Pons (tissue), 1 donor: ENCODE results near the gene VNN1.
A peak's percentile ranks its signal among the peaks of the same experiment; 100 is the strongest.

Experiments
- DNase-seq: peaks from one replicate; pipeline ENCODE4 v3.0.0-alpha.2; 2016; ENCODE audit warnings: low spot score

Gene VNN1

GRCh38 chr6:132713352-132714134 lies at the start of gene VNN1:
VNN1 (minus strand) TSS chr6:132714055; CDS start chr6:132714035, 20 bp downstream.
- DNase-seq, result peak; percentile 68

GRCh38 chr6:132763269-132763668 lies 49.4 kb upstream of the VNN1 start:
- peak; percentile 30 for DNase-seq

DNA sequence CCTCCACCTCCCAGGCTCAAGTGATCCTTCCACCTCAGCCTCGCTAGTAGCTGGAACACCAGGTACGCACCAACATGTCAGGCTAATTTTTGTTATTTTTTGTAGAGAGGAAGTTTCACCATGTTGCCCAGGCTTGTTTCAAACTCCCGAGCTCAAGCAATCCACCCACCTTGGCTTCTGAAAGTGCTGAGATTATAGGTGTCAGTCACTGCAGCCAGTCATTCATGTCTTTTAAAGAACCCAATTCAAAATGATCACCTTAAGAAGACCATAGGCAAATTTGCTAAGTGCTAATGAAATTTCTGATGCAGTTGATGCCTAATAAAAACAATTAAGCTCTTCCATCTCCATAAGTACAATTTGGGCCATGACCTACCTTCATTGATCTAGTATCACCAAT lies 46.4 kb upstream of the VNN1 start:
- DNase-seq, result no peak

DNA sequence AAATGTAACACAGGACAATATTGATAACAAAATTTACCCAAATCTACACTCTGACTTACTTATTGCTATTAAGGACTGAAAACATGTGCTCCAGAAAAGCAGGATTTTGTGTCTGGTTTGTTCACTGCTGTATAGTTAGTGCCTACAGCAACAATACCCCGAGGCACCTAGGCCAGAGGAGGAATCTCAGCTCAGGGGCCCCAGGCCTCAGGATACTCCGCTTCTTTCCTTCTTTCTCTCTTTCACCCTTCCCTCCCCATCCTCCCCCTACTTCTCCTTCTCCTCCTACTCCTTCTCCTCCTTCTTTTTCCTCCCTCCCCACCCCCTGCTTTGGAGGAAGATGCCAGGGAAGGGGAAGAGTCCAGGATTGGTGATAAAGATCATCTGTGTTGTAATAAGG lies 44.8 kb upstream of the VNN1 start:
- DNase-seq, result no peak

- no peak for DNase-seq
Measured at GRCh38 chr6:132752255-132752654, 38.4 kb upstream of the VNN1 start.

- no peak for DNase-seq
Measured at GRCh38 chr6:132751828-132752227, 38.0 kb upstream of the VNN1 start.

DNA sequence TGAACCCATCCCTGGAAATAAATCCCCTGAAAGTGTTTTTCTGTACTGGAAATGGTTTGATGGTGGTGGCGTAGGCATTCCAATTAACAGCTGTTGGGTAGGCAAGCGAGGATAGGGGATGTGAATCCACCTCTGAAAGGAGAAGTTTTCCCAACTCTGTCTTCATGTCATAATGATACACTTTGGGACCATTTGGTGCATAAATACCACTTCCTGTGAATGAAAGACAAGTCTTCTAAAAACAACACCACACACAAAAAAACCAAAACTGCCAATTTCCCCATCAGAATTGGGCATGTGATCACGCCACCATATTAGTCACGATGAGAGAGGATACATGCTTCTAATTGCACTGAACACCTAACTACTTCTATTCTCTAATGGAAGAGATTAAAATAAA lies 37.5 kb upstream of the VNN1 start:
- no peak for DNase-seq

DNA sequence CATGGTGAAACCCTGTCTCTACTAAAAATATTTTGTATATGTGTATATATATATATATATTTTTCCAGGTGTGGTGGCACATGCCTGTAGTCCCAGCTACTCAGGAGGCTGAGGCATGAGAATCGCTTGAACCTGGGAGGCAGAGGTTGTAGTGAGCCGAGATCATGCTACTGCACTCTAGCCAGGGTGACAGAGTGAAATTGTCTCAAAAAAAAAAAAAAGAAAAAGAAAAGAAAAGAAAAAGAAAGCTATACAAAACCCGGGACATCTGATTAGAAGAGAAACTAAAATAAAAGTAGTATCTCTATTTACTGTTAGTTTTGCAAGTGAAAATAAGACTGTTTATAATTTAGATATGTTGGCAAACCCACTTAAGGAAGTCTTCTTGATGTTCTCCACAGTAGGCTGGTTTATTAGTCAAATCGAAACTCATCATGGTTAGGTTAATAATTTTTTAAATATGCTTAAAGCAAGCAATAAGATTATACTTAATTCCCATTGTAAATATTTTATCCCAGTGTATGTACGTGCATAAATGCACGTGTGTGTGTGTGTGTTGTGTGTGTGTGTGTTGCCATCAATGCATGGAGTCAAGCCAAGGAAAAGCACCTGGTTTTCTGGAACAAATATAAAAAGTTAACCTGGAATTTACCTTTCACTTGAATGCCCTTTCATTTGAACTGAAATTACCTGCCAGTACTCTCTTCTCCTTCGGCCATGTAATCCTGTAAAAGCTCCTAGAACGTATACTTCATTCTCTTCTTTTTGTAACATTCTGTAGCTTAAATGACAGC lies 36.8 kb upstream of the VNN1 start:
- DNase-seq, result no peak

DNA sequence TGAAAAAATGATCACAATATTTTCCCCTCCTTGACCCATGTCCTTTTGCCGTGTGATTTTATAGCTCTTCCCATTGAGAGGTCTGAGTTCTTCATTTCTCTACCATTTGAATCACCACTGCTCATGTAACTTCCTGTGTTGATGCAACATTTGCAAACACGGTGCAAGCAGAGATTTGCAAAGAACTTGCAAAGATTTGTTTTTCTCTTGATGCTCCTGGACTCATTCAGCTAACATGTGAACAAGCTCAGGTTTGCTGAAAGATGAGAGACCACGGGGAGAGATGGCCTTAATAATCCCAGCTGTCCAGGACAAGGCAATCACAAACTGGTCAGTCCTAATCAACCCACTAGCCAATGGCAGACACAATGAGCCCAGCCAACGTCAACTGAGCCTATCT lies 35.3 kb upstream of the VNN1 start:
- DNase-seq, result peak; percentile 32

- no peak for DNase-seq
Measured at GRCh38 chr6:132748446-132748845, 34.6 kb upstream of the VNN1 start.

- no peak for DNase-seq
Measured at GRCh38 chr6:132746048-132746447, 32.2 kb upstream of the VNN1 start.

DNA sequence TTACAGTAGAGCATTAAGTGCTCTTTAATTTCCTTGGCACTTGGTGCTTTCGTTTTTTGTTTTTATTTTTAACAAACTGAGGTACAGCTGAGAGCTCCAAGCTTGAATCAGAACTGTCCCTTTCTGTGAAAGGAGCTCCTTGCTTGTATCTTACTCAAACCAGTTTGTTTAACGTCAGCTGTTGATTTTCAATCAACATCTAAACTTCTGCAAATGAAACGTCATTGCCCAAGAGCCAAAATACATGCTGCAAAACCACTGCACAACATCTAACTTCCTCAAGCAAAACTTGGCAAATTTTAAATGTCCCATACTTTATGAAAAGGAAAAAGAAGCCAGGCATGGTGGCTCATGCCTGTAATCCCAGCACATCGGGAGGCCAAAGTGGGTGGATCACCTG lies 28.6 kb upstream of the VNN1 start:
- no peak for DNase-seq

GRCh38 chr6:132741281-132741680 lies 27.4 kb upstream of the VNN1 start:
- no peak for DNase-seq

DNA sequence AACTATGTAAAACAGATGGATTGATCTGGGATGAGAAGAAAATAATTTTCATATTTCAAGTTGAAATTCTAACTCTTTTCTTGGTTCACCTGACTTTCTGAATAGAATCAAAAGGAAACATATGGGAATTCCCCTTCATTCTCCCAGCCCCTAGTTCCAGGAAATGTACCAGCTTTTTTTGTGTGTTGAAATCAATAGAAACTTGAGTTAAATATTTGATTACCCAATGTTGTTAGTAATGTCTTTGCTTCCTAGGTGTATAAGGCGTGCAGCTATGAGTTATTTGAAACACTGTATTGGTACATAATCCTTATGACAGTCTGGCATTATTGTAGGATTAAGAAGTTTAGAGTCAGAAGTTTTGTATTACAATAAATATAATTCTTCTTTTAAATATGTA lies 22.4 kb upstream of the VNN1 start:
- DNase-seq, result no peak

GRCh38 chr6:132734694-132735236 lies 20.9 kb upstream of the VNN1 start:
- peak; percentile 36 for DNase-seq

GRCh38 chr6:132733814-132734213 lies 20.0 kb upstream of the VNN1 start:
- DNase-seq, result no peak

DNA sequence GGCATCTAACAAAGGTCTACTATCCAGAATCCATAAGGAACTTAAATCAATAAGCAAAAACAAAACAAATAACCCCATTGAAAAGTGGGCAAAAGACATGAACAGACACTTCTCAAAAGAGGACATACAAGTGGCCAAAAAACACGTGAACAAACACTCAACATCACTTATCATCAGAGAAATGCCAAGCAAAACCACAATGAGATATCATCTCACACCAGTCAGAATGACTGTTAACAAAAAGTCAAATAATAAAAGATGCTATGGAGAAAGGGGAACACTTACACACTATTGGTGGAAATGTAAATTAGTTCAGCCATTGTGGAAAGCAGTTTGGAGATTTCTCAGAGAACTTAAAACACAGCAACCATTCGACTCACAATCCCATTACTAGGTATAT lies 19.4 kb upstream of the VNN1 start:
- no peak for DNase-seq

GRCh38 chr6:132731086-132731485 lies 17.2 kb upstream of the VNN1 start:
- DNase-seq, result no peak

- DNase-seq, result no peak
Measured at GRCh38 chr6:132730560-132730959, 16.7 kb upstream of the VNN1 start.

DNA sequence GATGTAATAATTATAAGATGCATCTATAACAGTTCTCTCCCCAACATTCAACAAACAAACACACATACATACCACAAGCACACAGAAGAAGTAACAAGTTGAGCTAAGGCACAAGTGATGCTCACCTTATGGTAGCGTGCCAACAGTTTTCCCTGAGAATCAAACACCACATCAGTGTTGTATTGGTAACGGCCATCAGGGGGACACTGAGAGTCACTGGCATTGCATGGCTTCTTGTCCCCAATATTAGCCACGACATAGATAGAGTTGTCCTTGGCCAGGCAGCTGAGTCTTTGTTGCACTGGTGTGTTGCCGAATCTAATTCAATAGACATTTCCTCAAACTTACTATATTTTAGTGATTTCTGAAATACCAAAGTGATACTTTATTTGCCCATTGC lies 14.8 kb upstream of the VNN1 start:
- DNase-seq, result no peak

DNA sequence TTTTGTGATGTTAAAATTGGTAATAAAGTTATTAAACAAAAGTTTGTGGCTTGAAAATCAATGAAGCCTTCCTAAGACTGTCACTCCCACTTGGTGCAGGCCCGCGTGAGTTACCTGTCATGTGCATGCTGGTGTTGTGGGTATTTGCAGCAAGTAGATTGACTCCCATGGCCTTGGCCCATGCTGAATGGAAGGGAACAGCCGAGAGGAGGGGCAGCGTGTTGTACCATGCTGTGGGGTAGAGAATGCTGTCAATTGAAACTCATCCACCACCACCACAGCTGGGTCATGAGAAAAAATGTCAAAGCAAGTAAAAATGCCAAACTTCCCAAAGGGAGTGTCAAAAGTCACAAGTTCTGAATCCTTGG lies 12.7 kb upstream of the VNN1 start:
- no peak for DNase-seq

DNA sequence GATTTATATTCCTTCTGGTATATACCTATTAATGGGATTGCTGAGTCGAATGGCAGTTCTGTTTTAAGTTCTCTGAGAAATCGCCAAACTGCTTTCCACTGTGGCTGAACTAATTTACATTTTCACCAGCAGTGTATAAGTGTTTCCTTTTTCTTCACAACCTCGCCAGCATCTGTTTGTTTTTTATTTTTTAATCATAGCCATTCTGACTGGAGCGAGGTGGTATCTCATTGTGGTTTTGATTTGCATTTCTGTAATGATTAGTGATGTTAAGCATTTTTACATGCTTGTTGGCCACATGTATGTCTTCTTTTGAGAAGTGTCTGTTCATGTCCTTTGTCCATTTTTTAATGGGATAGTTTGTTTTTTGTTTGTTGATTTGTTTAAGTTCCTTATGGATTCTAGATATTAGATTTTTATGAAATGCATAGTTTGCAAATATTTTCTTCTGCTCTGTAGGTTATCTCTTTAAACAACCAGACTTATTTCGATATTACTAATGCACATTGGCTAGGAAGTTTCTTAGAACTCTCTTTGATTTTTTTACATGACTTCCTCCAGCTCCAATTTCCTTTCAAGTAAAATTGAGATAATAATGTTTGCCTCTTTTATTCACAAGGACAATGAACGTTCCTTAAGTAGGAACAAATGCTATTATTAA lies 12.2 kb upstream of the VNN1 start:
- no peak for DNase-seq

GRCh38 chr6:132725471-132725870 lies 11.6 kb upstream of the VNN1 start:
- DNase-seq, result no peak
